NCI-H1105 treated with DMSO at 0.1 percent for 48 hours (cell line): ENCODE measurements around the gene EHMT1.
"Not testable (repeated sequence)": the region's sequence is repeated elsewhere in the genome, so short reads cannot be mapped to it uniquely, and the experiment has no call there.

Experiments used
- DNase-seq: peaks from one replicate; lab custom pipeline; 2025; lab: John Stamatoyannopoulos, UW

EHMT1 gene

GRCh38 chr9:137694962-137695875 lies 76.4 kb downstream of the EHMT1 start:
- DNase-seq, result no peak

- DNase-seq, result no peak
Measured at GRCh38 chr9:137696136-137696925, 77.5 kb downstream of the EHMT1 start.

GRCh38 chr9:137697193-137697592 lies 78.4 kb downstream of the EHMT1 start:
- no peak for DNase-seq

GRCh38 chr9:137697832-137698231 lies 79.0 kb downstream of the EHMT1 start:
- no peak for DNase-seq

- DNase-seq, result no peak
Measured at GRCh38 chr9:137700911-137701310, 82.1 kb downstream of the EHMT1 start.

GRCh38 chr9:137702615-137703379 lies 84.0 kb downstream of the EHMT1 start:
- no peak for DNase-seq

- no peak for DNase-seq
Measured at GRCh38 chr9:137703842-137704508, 85.2 kb downstream of the EHMT1 start.

GRCh38 chr9:137705443-137705863 lies 86.6 kb downstream of the EHMT1 start:
- DNase-seq, result no peak

- DNase-seq, result no peak
Measured at GRCh38 chr9:137705906-137706305, 87.1 kb downstream of the EHMT1 start.

- DNase-seq, result no peak
Measured at GRCh38 chr9:137707361-137707760, 88.6 kb downstream of the EHMT1 start.

GRCh38 chr9:137708590-137709284 lies 89.9 kb downstream of the EHMT1 start:
- DNase-seq, result no peak

- DNase-seq, result no peak
Measured at GRCh38 chr9:137709411-137710101, 90.8 kb downstream of the EHMT1 start.

- DNase-seq, result no peak
Measured at GRCh38 chr9:137710704-137711103, 91.9 kb downstream of the EHMT1 start.

GRCh38 chr9:137711678-137712105 lies 92.9 kb downstream of the EHMT1 start:
- no peak for DNase-seq

GRCh38 chr9:137715321-137715720 lies 96.5 kb downstream of the EHMT1 start:
- no peak for DNase-seq

- not testable (repeated sequence) for DNase-seq
Measured at GRCh38 chr9:137715866-137716693, 97.3 kb downstream of the EHMT1 start.

- no peak for DNase-seq
Measured at GRCh38 chr9:137716694-137717287, 98.0 kb downstream of the EHMT1 start.

- no peak for DNase-seq
Measured at GRCh38 chr9:137717776-137718327, 99.0 kb downstream of the EHMT1 start.

GRCh38 chr9:137719194-137719593 lies 100.4 kb downstream of the EHMT1 start:
- DNase-seq, result no peak
